Activated CD4-positive, alpha-beta T cell treated with anti-CD3 and anti-CD28 coated beads, Interleukin-2, Interleukin-6, amounts not matched to agents 100 ng/mL and 50 ng/mL, durations not matched to agents 16 hours and 8 hours (primary cell): Measurements from ENCODE around the gene SSR2.

Source experiments
- DNase-seq: peaks from one replicate; pipeline ENCODE4 v3.0.0-alpha.2; 2020

SSR2 gene

GRCh38 chr1:156020293-156021092 is at the start of gene SSR2:
TSS of gene SSR2 (minus strand) at chr1:156020951. CDS start at chr1:156020167, 784 bp downstream.
- DNase-seq = peak; percentile 94

GRCh38 chr1:156070548-156070947 is 49.8 kb upstream of the SSR2 start:
- no peak for DNase-seq

GRCh38 chr1:156069490-156070455 is 49.0 kb upstream of the SSR2 start:
- no peak for DNase-seq

- DNase-seq = no peak
Measured at GRCh38 chr1:156067262-156067661, 46.5 kb upstream of the SSR2 start.

GRCh38 chr1:156065871-156066270 is 45.1 kb upstream of the SSR2 start:
- DNase-seq = no peak

- peak; percentile 22 for DNase-seq
Measured at GRCh38 chr1:156065212-156065611, 44.5 kb upstream of the SSR2 start.

GRCh38 chr1:156064615-156065014 is 43.9 kb upstream of the SSR2 start:
- DNase-seq = peak; percentile 11

GRCh38 chr1:156063997-156064285 is 43.2 kb upstream of the SSR2 start:
- no peak for DNase-seq

GRCh38 chr1:156062189-156062588 is 41.4 kb upstream of the SSR2 start:
- DNase-seq = no peak

- DNase-seq = no peak
Measured at GRCh38 chr1:156060937-156061636, 40.3 kb upstream of the SSR2 start, which contains the start of gene RAB25. TSS of gene RAB25 (plus strand) at chr1:156061160. CDS start at chr1:156061401, 241 bp downstream.

- DNase-seq = no peak
Measured at GRCh38 chr1:156056326-156056849, 35.6 kb upstream of the SSR2 start.

- DNase-seq = no peak
Measured at GRCh38 chr1:156055281-156056048, 34.7 kb upstream of the SSR2 start.

- DNase-seq = peak; percentile 99
Measured at GRCh38 chr1:156054500-156055280, 33.9 kb upstream of the SSR2 start, which contains the start of gene LAMTOR2. TSS of gene LAMTOR2 (plus strand) at chr1:156054782. CDS start at chr1:156054890, 108 bp downstream.

GRCh38 chr1:156053768-156054499 is 33.2 kb upstream of the SSR2 start, which contains the start of gene UBQLN4:
TSS of gene UBQLN4 (minus strand) at chr1:156053798. CDS start at chr1:156053701, 97 bp downstream.
- DNase-seq = peak; percentile 94

- DNase-seq = peak; percentile 73
Measured at GRCh38 chr1:156052862-156053767, 32.4 kb upstream of the SSR2 start.

GRCh38 chr1:156051011-156051725 is 30.4 kb upstream of the SSR2 start:
- DNase-seq = no peak

- DNase-seq = no peak
Measured at GRCh38 chr1:156050376-156050775, 29.6 kb upstream of the SSR2 start.

- DNase-seq = no peak
Measured at GRCh38 chr1:156048663-156049258, 28.0 kb upstream of the SSR2 start.
